Panc1 (cell line): Measurements from ENCODE around the gene EPHB2.

Experiments
- CTCF ChIP-seq: fragments of 450-650 bp; IDR thresholded peaks from 2 replicates; pipeline ENCODE4 v1.5.1; 2017; ENCODE audit warnings: mild to moderate bottlenecking
- POLR2AphosphoS5 ChIP-seq: IDR thresholded peaks from 2 replicates; pipeline ENCODE4 v1.6.1; 2012; ENCODE audit warnings: mild to moderate bottlenecking, low read depth, low read length, moderate library complexity
- REST ChIP-seq, 2 experiments: IDR thresholded peaks; 2 replicates each; pipeline ENCODE4 v1.6.1; 2011 to 2012; ENCODE audit warnings: low read depth in 2 of 2, control low read depth in 1 of 2, low read length in 1 of 2, mild to moderate bottlenecking in 1 of 2, moderate library complexity in 1 of 2; ENCODE audit not compliant: insufficient read depth in 1 of 2
- SIN3A ChIP-seq: IDR thresholded peaks from 2 replicates; pipeline ENCODE4 v1.6.1; 2012; ENCODE audit warnings: low read depth, mild to moderate bottlenecking, low read length, moderate library complexity, borderline replicate concordance; ENCODE audit not compliant: insufficient read depth
- TCF7L2 ChIP-seq: IDR thresholded peaks from 2 replicates; pipeline ENCODE4 v1.6.1; 2011; ENCODE audit warnings: mild to moderate bottlenecking, low read depth, low read length, inconsistent platforms

- no peak for TF ChIP-seq TCF7L2
- no peak for TF ChIP-seq CTCF
- no peak for TF ChIP-seq POLR2AphosphoS5
- TF ChIP-seq REST (IDR thresholded peaks at IDR 0.05; ENCODE audit: insufficient read depth in 1 of 2, low read depth in 2 of 2, low read length in 1 of 2), result no peak
- no peak for TF ChIP-seq SIN3A
Observed at GRCh38 chr1:22829309-22829989, 118.8 kb downstream of the EPHB2 start.
